SK-N-SH (cell line): Measurements from ENCODE around the gene TSC1. TPM values are rescaled to one million over a fixed set of nuclear protein-coding genes. Genes with fewer than 3 reads are reported as not detected.

ENCODE experiments used
- CTCF ChIA-PET: fragments of 300-600, 350-600 bp; formaldehyde crosslinking; extraction: SDS; loops from one replicate; lab custom pipeline; 2021; lab: Yijun Ruan, JAX
- POLR2A ChIA-PET: fragments of 350-600 bp; sonication (Branson Sonifier 250); formaldehyde crosslinking; extraction: SDS; loops from one replicate; lab custom pipeline; 2020; ENCODE audit warnings: antibody characterized with exemption, inconsistent platforms; lab: Yijun Ruan, JAX
- DNase-seq: peaks from one replicate; pipeline ENCODE4 v3.0.0; 2012
- H2AFZ ChIP-seq: fragments of 200-600 bp; sonication (generic); 2 replicates; pipeline ENCODE4 v1.8.1; 2016; ENCODE audit warnings: antibody characterized with exemption, mild to moderate bottlenecking, low read depth
- H3F3A ChIP-seq: fragments of 200-600 bp; sonication (generic); replicated peaks from 2 replicates; pipeline ENCODE3; 2016; ENCODE audit warnings: antibody characterized with exemption, mild to moderate bottlenecking; ENCODE audit not compliant: insufficient read depth
- H3K27ac ChIP-seq, 2 experiments: fragments of 200-500 bp in 1 of 2; fragments of 200-600 bp in 1 of 2; sonication (Bioruptor generic) in 1 of 2; sonication (generic), shearing (Covaris generic) in 1 of 2; 2 replicates each; pipeline versions ENCODE4 v1.5.1 to v1.6.1; 2014 to 2016; ENCODE audit warnings: low read depth in 2 of 2, inconsistent platforms in 1 of 2, low read length in 1 of 2, mild to moderate bottlenecking in 1 of 2, mixed read lengths in 1 of 2
- H3K27me3 ChIP-seq: fragments of 200-600 bp; sonication (generic), shearing (Covaris generic); 2 replicates; pipeline ENCODE4 v1.6.1; 2016; ENCODE audit warnings: mixed run types; ENCODE audit not compliant: insufficient read depth
- H3K36me3 ChIP-seq, 2 experiments: fragments of 200-500 bp in 1 of 2; fragments of 200-600 bp in 1 of 2; sonication (Bioruptor generic) in 1 of 2; sonication (generic) in 1 of 2; replicated peaks in 1 of 2; 2 replicates each; pipeline versions ENCODE3 to v1.5.1; 2014 to 2016; ENCODE audit warnings: low read length in 1 of 2, mild to moderate bottlenecking in 1 of 2; ENCODE audit not compliant: insufficient read depth in 2 of 2, control insufficient read depth in 1 of 2
- H3K4me1 ChIP-seq, 2 experiments: fragments of 200-500 bp in 1 of 2; fragments of 200-600 bp in 1 of 2; sonication (Bioruptor generic) in 1 of 2; sonication (generic), shearing (Covaris generic) in 1 of 2; 2 replicates each; pipeline versions ENCODE4 v1.5.1 to v1.6.1; 2014 to 2016; ENCODE audit warnings: low read depth in 1 of 2, low read length in 1 of 2, mixed run types in 1 of 2; ENCODE audit not compliant: insufficient read depth in 2 of 2, control insufficient read depth in 1 of 2
- H3K4me2 ChIP-seq: fragments of 200-600 bp; sonication (generic), shearing (Covaris generic); 2 replicates; pipeline ENCODE4 v1.6.1; 2017; ENCODE audit warnings: mixed run types
- H3K4me3 ChIP-seq, 2 experiments: fragments of 200-500 bp in 1 of 2; fragments of 200-600 bp in 1 of 2; sonication (Bioruptor generic) in 1 of 2; sonication (generic), shearing (Covaris generic) in 1 of 2; 2 replicates each; pipeline versions ENCODE4 v1.5.1 to v1.8.1; 2014 to 2016; ENCODE audit warnings: low read depth in 2 of 2, inconsistent platforms in 1 of 2, low read length in 1 of 2, mild to moderate bottlenecking in 1 of 2, mixed read lengths in 1 of 2, moderate library complexity in 1 of 2
- H3K79me2 ChIP-seq: fragments of 200-600 bp; sonication (generic); 2 replicates; pipeline ENCODE4 v1.8.1; 2017; ENCODE audit warnings: mild to moderate bottlenecking; ENCODE audit not compliant: insufficient read depth
- H3K9ac ChIP-seq: fragments of 200-600 bp; sonication (generic); 2 replicates; pipeline ENCODE4 v1.6.1; 2017; ENCODE audit warnings: mixed run types
- H3K9me2 ChIP-seq: fragments of 200-600 bp; sonication (generic); 2 replicates; pipeline ENCODE4 v1.6.1; 2017; ENCODE audit warnings: mixed run types
- H3K9me3 ChIP-seq: fragments of 200-600 bp; sonication (generic); 2 replicates; pipeline ENCODE4 v1.6.1; 2017; ENCODE audit warnings: mixed run types, mild to moderate bottlenecking, moderate library complexity
- H4K20me1 ChIP-seq: fragments of 200-600 bp; sonication (generic); 2 replicates; pipeline ENCODE4 v1.6.1; 2017; ENCODE audit warnings: mild to moderate bottlenecking, mixed run types; ENCODE audit not compliant: insufficient read depth
- ELF1 ChIP-seq: IDR thresholded peaks from 2 replicates; pipeline ENCODE4 v1.4.0; 2012
- EZH2phosphoT487 ChIP-seq: fragments of 200-600 bp; sonication (generic); IDR thresholded peaks from 2 replicates; pipeline ENCODE4 v1.6.1; 2017; ENCODE audit warnings: low read depth, mixed run types, mild to moderate bottlenecking, antibody characterized with exemption, moderate library complexity, borderline replicate concordance
- GABPA ChIP-seq: IDR thresholded peaks from 2 replicates; pipeline ENCODE4 v1.4.0; 2012; ENCODE audit warnings: low read depth, mild to moderate bottlenecking
- MXI1 ChIP-seq: IDR thresholded peaks from 2 replicates; pipeline ENCODE4 v1.6.1; 2012; ENCODE audit warnings: mild to moderate bottlenecking, low read depth, low read length, improper control_type of control experiment
- RXRA ChIP-seq: IDR thresholded peaks from 2 replicates; pipeline ENCODE4 v1.4.0; 2012; ENCODE audit warnings: low read depth, mild to moderate bottlenecking, borderline replicate concordance
- USF2 ChIP-seq: fragments of 150-350 bp; IDR thresholded peaks from 2 replicates; pipeline ENCODE4 v1.6.1; 2017; ENCODE audit warnings: antibody characterized with exemption, low read length, low read depth, borderline replicate concordance
- WGBS: methylation state at CpG from one replicate; pipeline ENCODE4 v1.1.6; 2017; ENCODE audit warnings: low lambda C conversion rate; 5-methylcytosine and 5-hydroxymethylcytosine counted together
- polyA plus RNA-seq, 3 experiments: library from polyadenylated mRNA; depleted of rRNA; stranded (reverse); fragments of >200 nt; gene quantifications; 2 replicates each; pipeline ENCODE4 v1.2.3, GENCODE V29; 2012
- TF ChIP-seq, protein P1 (sequence below): IDR thresholded peaks from 2 replicates; pipeline ENCODE4; 2012
- TF ChIP-seq, protein P2 (sequence below): fragments of 200-600 bp; sonication (generic); IDR thresholded peaks from 2 replicates; pipeline ENCODE4 v1.6.1; 2017; ENCODE audit warnings: antibody characterized with exemption, mild to moderate bottlenecking, moderate library complexity

Gene TSC1
- polyA plus RNA-seq, 1 of the 3 experiments (the other 2 are of a cell fraction) = 18.3 TPM

GRCh38 chr9:132945186-132946130, 1.0 kb upstream of the TSC1 start:
- no peaks in the 10 kb centered on the region for H4K20me1 ChIP-seq
- H3K36me3 ChIP-seq = no peaks in the 10 kb centered on the region
- H3K27me3 ChIP-seq = no peaks in the 10 kb centered on the region
- H3K9ac ChIP-seq = peak overlapping the region; percentile 96
- H3K4me3 ChIP-seq = peak overlapping the region; percentile 84 to 97
- peak overlapping the region; percentile 90 for H2AFZ ChIP-seq
- peak overlapping the region; percentile 85 for H3K4me2 ChIP-seq
- POLR2A ChIA-PET = interaction anchor here (0.6 kb wide), 1 partner anchor 30 kb away, joined by 3 read pairs; no protein-coding TSS in a partner anchor
- peaks cover 40% of the 10 kb centered on the region for H3K79me2 ChIP-seq
- H3K9me2 ChIP-seq = no peaks in the 10 kb centered on the region
- peaks cover 15 to 27% of the 10 kb centered on the region in 2 experiments for H3K4me1 ChIP-seq
- peaks cover 8% of the 10 kb centered on the region for H3F3A ChIP-seq
- TF ChIP-seq GABPA = no peak
- no peak for TF ChIP-seq RXRA
- TF ChIP-seq ELF1 = no peak
- no peak for TF ChIP-seq MXI1
- TF ChIP-seq EZH2phosphoT487 = no peak
- no peak for TF ChIP-seq USF2
- TF ChIP-seq, protein P1, sequence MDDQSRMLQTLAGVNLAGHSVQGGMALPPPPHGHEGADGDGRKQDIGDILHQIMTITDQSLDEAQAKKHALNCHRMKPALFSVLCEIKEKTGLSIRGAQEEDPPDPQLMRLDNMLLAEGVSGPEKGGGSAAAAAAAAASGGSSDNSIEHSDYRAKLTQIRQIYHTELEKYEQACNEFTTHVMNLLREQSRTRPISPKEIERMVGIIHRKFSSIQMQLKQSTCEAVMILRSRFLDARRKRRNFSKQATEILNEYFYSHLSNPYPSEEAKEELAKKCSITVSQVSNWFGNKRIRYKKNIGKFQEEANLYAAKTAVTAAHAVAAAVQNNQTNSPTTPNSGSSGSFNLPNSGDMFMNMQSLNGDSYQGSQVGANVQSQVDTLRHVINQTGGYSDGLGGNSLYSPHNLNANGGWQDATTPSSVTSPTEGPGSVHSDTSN = no peak
- WGBS = 72% methylated on average over 23 of the region's 23 CpGs
- H3K27ac ChIP-seq = peak overlapping the region; percentile 86 to 96
- CTCF ChIA-PET = interaction anchor here (2.8 to 4.1 kb wide), 2 partner anchors 33 to 43 kb away, joined by 17 to 18 read pairs; partner anchors contain the start of gene GFI1B
- no peak for DNase-seq
- no peaks in the 10 kb centered on the region for H3K9me3 ChIP-seq

GRCh38 chr9:132943651-132944293, 644 bp downstream of the TSC1 start:
- H3F3A ChIP-seq = peaks cover 8% of the 10 kb centered on the region
- 0 out of 2 replicates have a peak, but pooled peaks have one; percentile 14 for TF ChIP-seq MXI1
- TF ChIP-seq, protein P2, sequence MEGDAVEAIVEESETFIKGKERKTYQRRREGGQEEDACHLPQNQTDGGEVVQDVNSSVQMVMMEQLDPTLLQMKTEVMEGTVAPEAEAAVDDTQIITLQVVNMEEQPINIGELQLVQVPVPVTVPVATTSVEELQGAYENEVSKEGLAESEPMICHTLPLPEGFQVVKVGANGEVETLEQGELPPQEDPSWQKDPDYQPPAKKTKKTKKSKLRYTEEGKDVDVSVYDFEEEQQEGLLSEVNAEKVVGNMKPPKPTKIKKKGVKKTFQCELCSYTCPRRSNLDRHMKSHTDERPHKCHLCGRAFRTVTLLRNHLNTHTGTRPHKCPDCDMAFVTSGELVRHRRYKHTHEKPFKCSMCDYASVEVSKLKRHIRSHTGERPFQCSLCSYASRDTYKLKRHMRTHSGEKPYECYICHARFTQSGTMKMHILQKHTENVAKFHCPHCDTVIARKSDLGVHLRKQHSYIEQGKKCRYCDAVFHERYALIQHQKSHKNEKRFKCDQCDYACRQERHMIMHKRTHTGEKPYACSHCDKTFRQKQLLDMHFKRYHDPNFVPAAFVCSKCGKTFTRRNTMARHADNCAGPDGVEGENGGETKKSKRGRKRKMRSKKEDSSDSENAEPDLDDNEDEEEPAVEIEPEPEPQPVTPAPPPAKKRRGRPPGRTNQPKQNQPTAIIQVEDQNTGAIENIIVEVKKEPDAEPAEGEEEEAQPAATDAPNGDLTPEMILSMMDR = no peak
- CTCF ChIA-PET = interaction anchor here (0.9 to 4.1 kb wide), 7 partner anchors 9 to 200 kb away, joined by 3 to 18 read pairs (median 4); partner anchors contain the start of gene GFI1B
- H3K4me2 ChIP-seq = peak overlapping the region; percentile 85
- peak overlapping the region; percentile 96 for H3K9ac ChIP-seq
- peak overlapping the region; percentile 96 to 98; a peak in 3 of 4 replicates for H3K27ac ChIP-seq
- no peaks in the 10 kb centered on the region for H3K27me3 ChIP-seq
- H4K20me1 ChIP-seq = no peaks in the 10 kb centered on the region
- no peaks in the 10 kb centered on the region for H3K36me3 ChIP-seq
- H3K9me3 ChIP-seq = no peaks in the 10 kb centered on the region
- H2AFZ ChIP-seq = peak overlapping the region; percentile 79; the same call in 1 of the 2 replicates
- peaks cover 56% of the 10 kb centered on the region for H3K79me2 ChIP-seq
- peaks cover 15 to 27% of the 10 kb centered on the region in 2 experiments for H3K4me1 ChIP-seq
- POLR2A ChIA-PET = interaction anchor here (0.7 kb wide), 1 partner anchor 9 kb away, joined by 5 read pairs; no protein-coding TSS in a partner anchor
- 5% methylated on average over 15 of the region's 25 CpGs for WGBS
- DNase-seq = no peak
- no peaks in the 10 kb centered on the region for H3K9me2 ChIP-seq
- H3K4me3 ChIP-seq = peak overlapping the region; percentile 84 to 97
